Panc1 (cell line): ENCODE results near the gene INF2. TPM values are rescaled to one million over a fixed set of nuclear protein-coding genes. Genes with fewer than 3 reads are reported as not detected.
"Not testable (repeated sequence)": the region's sequence is repeated elsewhere in the genome, so short reads cannot be mapped to it uniquely, and the experiment has no call there.

Source experiments
- ATAC-seq: fragments of 200-7000 bp; cut with Tn5 transposase; 2 replicates; pipeline ENCODE4 v1.9.1; 2020; ENCODE audit warnings: mild to moderate bottlenecking, moderate library complexity
- BruUV-seq: library from RNA; stranded (reverse); fragments of 400-500 nt; replicated peaks from 2 replicates; lab custom pipeline; 2021; lab: Mats Ljungman, UMichigan
- CTCF ChIA-PET: fragments of 300-600 bp; sonication (Branson Sonifier 250); formaldehyde crosslinking; loops from one replicate; lab custom pipeline; 2022; ENCODE audit warnings: antibody characterized with exemption; lab: Charles Lee
- POLR2A ChIA-PET: fragments of 300-600 bp; sonication (Branson Sonifier 250); formaldehyde crosslinking; loops from one replicate; lab custom pipeline; 2022; ENCODE audit warnings: antibody characterized with exemption; lab: Charles Lee
- DNase-seq: peaks from one replicate; pipeline ENCODE4 v3.0.0-alpha.2; 2010; ENCODE audit warnings: low read depth, low spot score
- H3K27ac ChIP-seq: 2 replicates; pipeline ENCODE4 v1.5.1; 2011; ENCODE audit warnings: mild to moderate bottlenecking, low read length, inconsistent platforms
- H3K27me3 ChIP-seq: fragments of 200-500 bp; sonication (Bioruptor generic); 2 replicates; pipeline ENCODE4 v1.6.0; 2014; ENCODE audit warnings: low read length, inconsistent platforms; ENCODE audit not compliant: control insufficient read depth, insufficient read depth
- H3K36me3 ChIP-seq: fragments of 200-500 bp; sonication (Bioruptor generic); 2 replicates; pipeline ENCODE4 v1.5.1; 2014; ENCODE audit warnings: inconsistent platforms, mild to moderate bottlenecking, low read length, moderate library complexity; ENCODE audit not compliant: control insufficient read depth, insufficient read depth
- H3K4me1 ChIP-seq: 2 replicates; pipeline ENCODE4 v1.5.1; 2011; ENCODE audit warnings: inconsistent platforms, mild to moderate bottlenecking, low read length, moderate library complexity; ENCODE audit not compliant: control insufficient read depth, insufficient read depth
- H3K4me3 ChIP-seq, 2 experiments: 2 replicates each; pipeline ENCODE4 v1.5.1; 2011 to 2012; ENCODE audit warnings: low read depth in 2 of 2, low read length in 2 of 2, mild to moderate bottlenecking in 2 of 2, inconsistent platforms in 1 of 2, moderate library complexity in 1 of 2
- H3K9me3 ChIP-seq: fragments of 200-500 bp; sonication (Bioruptor generic); 2 replicates; pipeline ENCODE4 v1.5.1; 2014; ENCODE audit warnings: low read depth, mild to moderate bottlenecking, inconsistent platforms, low read length, moderate library complexity; ENCODE audit not compliant: control insufficient read depth, insufficient read depth
- POLR2AphosphoS5 ChIP-seq: IDR thresholded peaks from 2 replicates; pipeline ENCODE4 v1.6.1; 2012; ENCODE audit warnings: mild to moderate bottlenecking, low read depth, low read length, moderate library complexity
- SIN3A ChIP-seq: IDR thresholded peaks from 2 replicates; pipeline ENCODE4 v1.6.1; 2012; ENCODE audit warnings: low read depth, mild to moderate bottlenecking, low read length, moderate library complexity, borderline replicate concordance; ENCODE audit not compliant: insufficient read depth
- TCF7L2 ChIP-seq: IDR thresholded peaks from 2 replicates; pipeline ENCODE4 v1.6.1; 2011; ENCODE audit warnings: mild to moderate bottlenecking, low read depth, low read length, inconsistent platforms
- in situ Hi-C: cut with HindIII; loops from 2 replicates; pipeline ENCODE4 v1.10.0; 2016; ENCODE audit warnings: low sequenced_read_pairs, low pct_unique_long_range_greater_than_20kb
- intact Hi-C: fragments of 100-400 bp; cut with micrococcal nuclease; formaldehyde crosslinking; loops from one replicate; pipeline ENCODE4 v1.10.0; 2022; ENCODE audit not compliant: unreplicated experiment
- total RNA-seq: library from RNA; stranded (reverse); gene quantifications from one replicate; pipeline ENCODE4 v1.2.1, GENCODE V29; 2021; ENCODE audit not compliant: unreplicated experiment
- TF ChIP-seq, protein P1 (sequence below), 2 experiments: IDR thresholded peaks; 2 replicates each; pipeline ENCODE4 v1.6.1; 2011 to 2012; ENCODE audit warnings: low read depth in 2 of 2, control low read depth in 1 of 2, low read length in 1 of 2, mild to moderate bottlenecking in 1 of 2, moderate library complexity in 1 of 2; ENCODE audit not compliant: insufficient read depth in 1 of 2
- TF ChIP-seq, protein P2 (sequence below): fragments of 450-650 bp; IDR thresholded peaks from 2 replicates; pipeline ENCODE4 v1.5.1; 2017; ENCODE audit warnings: mild to moderate bottlenecking

Gene INF2
- total RNA-seq, 1 experiment from 2014 or later, result 195 TPM

DNA sequence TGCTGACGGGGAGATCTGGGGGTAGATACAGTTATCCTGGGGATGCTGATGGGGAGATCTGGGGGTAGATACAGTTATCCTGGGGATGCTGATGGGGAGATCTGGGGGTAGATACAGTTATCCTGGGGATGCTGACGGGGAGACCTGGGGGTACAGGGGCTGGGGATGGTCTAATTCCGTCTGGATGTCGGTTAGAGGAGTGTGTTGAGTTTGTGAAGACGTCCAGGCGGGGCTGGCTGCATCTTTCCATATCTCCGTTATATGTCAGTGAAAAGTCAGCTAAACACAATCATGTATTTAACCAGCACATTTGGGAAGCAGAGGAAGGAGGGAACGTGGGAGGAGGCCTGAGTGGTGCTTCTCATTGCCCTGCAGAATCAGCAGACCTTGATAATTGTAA, 17.3 kb upstream of the INF2 start:
- H3K36me3 ChIP-seq, DNase-seq, BruUV-seq, H3K27me3 ChIP-seq, intact Hi-C loops, H3K4me3 ChIP-seq, H3K9me3 ChIP-seq, H3K27ac ChIP-seq, in situ Hi-C loops, ATAC-seq, POLR2A ChIA-PET: not testable (repeated sequence)
- CTCF ChIA-PET, result interaction anchor here (0.6 kb wide), 1 partner anchor 54 kb away, joined by 9 read pairs; no protein-coding TSS in a partner anchor
- peaks cover 25% of the 10 kb centered on the region for H3K4me1 ChIP-seq

DNA sequence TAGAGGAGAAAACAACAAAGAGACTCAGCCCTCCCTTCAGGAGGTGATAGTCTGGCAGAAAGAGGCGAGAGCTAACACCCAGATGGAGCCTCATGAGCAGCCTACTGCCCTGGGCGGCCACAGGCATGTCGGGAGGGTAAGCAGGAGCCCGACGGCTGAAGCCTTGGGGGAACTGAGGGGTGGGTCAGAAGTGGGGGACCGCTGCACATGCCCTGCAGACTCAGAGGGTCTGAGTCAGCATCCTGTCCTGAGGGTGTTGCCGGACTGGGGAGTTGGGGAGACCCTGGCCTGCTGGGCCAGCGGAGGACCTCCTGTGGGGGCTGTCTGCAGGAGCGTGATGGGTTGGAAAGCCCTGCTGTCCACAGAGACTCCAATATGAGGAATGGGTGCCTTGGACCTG, 15.9 kb upstream of the INF2 start:
- no TSS peak for BruUV-seq
- intact Hi-C loops, result no loop called here

DNA sequence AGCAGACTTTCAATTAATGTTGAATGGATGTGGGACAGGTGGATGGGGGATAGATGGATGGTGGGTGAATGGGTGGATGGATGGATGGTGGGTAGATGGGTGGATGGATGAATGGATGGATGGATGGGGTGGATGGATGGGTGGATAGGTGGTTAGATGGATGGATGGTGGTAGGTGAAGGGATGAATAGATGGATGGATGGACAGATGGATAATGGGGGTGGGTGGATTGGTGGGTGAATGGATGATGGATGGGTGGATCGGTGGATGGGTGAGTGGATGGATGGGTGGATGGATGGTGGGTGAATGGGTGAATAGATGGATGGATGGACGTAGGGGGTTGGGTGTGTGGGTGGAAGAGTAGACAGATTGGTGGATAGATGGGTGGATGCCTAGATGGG, 14.0 kb upstream of the INF2 start:
- TF ChIP-seq, protein P1, sequence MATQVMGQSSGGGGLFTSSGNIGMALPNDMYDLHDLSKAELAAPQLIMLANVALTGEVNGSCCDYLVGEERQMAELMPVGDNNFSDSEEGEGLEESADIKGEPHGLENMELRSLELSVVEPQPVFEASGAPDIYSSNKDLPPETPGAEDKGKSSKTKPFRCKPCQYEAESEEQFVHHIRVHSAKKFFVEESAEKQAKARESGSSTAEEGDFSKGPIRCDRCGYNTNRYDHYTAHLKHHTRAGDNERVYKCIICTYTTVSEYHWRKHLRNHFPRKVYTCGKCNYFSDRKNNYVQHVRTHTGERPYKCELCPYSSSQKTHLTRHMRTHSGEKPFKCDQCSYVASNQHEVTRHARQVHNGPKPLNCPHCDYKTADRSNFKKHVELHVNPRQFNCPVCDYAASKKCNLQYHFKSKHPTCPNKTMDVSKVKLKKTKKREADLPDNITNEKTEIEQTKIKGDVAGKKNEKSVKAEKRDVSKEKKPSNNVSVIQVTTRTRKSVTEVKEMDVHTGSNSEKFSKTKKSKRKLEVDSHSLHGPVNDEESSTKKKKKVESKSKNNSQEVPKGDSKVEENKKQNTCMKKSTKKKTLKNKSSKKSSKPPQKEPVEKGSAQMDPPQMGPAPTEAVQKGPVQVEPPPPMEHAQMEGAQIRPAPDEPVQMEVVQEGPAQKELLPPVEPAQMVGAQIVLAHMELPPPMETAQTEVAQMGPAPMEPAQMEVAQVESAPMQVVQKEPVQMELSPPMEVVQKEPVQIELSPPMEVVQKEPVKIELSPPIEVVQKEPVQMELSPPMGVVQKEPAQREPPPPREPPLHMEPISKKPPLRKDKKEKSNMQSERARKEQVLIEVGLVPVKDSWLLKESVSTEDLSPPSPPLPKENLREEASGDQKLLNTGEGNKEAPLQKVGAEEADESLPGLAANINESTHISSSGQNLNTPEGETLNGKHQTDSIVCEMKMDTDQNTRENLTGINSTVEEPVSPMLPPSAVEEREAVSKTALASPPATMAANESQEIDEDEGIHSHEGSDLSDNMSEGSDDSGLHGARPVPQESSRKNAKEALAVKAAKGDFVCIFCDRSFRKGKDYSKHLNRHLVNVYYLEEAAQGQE (IDR thresholded peaks at IDR 0.05; ENCODE audit: insufficient read depth in 1 of 2, low read depth in 2 of 2, low read length in 1 of 2), result no peak
- TF ChIP-seq, protein P2, sequence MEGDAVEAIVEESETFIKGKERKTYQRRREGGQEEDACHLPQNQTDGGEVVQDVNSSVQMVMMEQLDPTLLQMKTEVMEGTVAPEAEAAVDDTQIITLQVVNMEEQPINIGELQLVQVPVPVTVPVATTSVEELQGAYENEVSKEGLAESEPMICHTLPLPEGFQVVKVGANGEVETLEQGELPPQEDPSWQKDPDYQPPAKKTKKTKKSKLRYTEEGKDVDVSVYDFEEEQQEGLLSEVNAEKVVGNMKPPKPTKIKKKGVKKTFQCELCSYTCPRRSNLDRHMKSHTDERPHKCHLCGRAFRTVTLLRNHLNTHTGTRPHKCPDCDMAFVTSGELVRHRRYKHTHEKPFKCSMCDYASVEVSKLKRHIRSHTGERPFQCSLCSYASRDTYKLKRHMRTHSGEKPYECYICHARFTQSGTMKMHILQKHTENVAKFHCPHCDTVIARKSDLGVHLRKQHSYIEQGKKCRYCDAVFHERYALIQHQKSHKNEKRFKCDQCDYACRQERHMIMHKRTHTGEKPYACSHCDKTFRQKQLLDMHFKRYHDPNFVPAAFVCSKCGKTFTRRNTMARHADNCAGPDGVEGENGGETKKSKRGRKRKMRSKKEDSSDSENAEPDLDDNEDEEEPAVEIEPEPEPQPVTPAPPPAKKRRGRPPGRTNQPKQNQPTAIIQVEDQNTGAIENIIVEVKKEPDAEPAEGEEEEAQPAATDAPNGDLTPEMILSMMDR, result no peak
- ATAC-seq (no peak), DNase-seq (no peak)
- no TSS peak for BruUV-seq
- no peaks in the 10 kb centered on the region for H3K9me3 ChIP-seq
- no peaks in the 10 kb centered on the region; the same call in 1 of the 2 replicates for H3K36me3 ChIP-seq
- no peak overlapping the region for H3K27ac ChIP-seq
- intact Hi-C loops, result no loop called here
- POLR2A ChIA-PET, result no interaction called here
- H3K4me3 ChIP-seq, result no peak overlapping the region
- CTCF ChIA-PET, result interaction anchor here (1.2 kb wide), 1 partner anchor 9 kb away, joined by 3 read pairs; no protein-coding TSS in a partner anchor
- in situ Hi-C loops, result no loop called here
- no peaks in the 10 kb centered on the region for H3K27me3 ChIP-seq
- H3K4me1 ChIP-seq, result peaks cover 46% of the 10 kb centered on the region

More for the DNA sequence above, 15.9 kb upstream of the INF2 start:
- H3K36me3 ChIP-seq, result no peaks in the 10 kb centered on the region; the same call in 1 of the 2 replicates
- peaks cover 29% of the 10 kb centered on the region for H3K4me1 ChIP-seq
- no peak overlapping the region; the same call in 1 of the 2 replicates for H3K27ac ChIP-seq
- H3K4me3 ChIP-seq, result no peak overlapping the region
- TF ChIP-seq SIN3A (no peak), TCF7L2 (no peak), POLR2AphosphoS5 (no peak)
- TF ChIP-seq, protein P1 (IDR thresholded peaks at IDR 0.05; ENCODE audit: insufficient read depth in 1 of 2, low read depth in 2 of 2, low read length in 1 of 2), result no peak
- TF ChIP-seq, protein P2, result no peak
- ATAC-seq (no peak), DNase-seq (no peak)
- ChIA-PET CTCF (no interaction called here), POLR2A (no interaction called here)
- no peaks in the 10 kb centered on the region for H3K9me3 ChIP-seq
- in situ Hi-C loops, result no loop called here
- no peaks in the 10 kb centered on the region for H3K27me3 ChIP-seq
